HEK293 (cell line): ENCODE measurements around the gene GMPPB.

Source experiments
- CTCF ChIA-PET: fragments of 350-600 bp; formaldehyde crosslinking; extraction: SDS; loops from one replicate; lab custom pipeline; 2021; ENCODE audit warnings: antibody characterized with exemption; lab: Yijun Ruan, JAX
- POLR2A ChIA-PET: fragments of 300-600 bp; formaldehyde crosslinking; extraction: SDS; loops from one replicate; lab custom pipeline; 2020; ENCODE audit warnings: antibody characterized with exemption, inconsistent platforms; lab: Yijun Ruan, JAX
- H3K27ac ChIP-seq: fragments of 200-500 bp; sonication (Bioruptor generic); 2 replicates; pipeline ENCODE4 v1.5.1; 2014; ENCODE audit warnings: low read depth, low read length, control low read depth, inconsistent platforms; ENCODE audit errors: extremely low read depth
- H3K36me3 ChIP-seq, 2 experiments: fragments of 200-500 bp in 1 of 2; sonication (Bioruptor generic) in 1 of 2; 1 replicate in 1 of 2; 2 replicates in 1 of 2; pipeline ENCODE4 v1.5.1; 2014 to 2017; ENCODE audit warnings: inconsistent platforms in 2 of 2, low read length in 2 of 2; ENCODE audit not compliant: control insufficient read depth in 2 of 2, insufficient read depth in 1 of 2
- H3K4me1 ChIP-seq: fragments of 200-500 bp; sonication (Bioruptor generic); 2 replicates; pipeline ENCODE4 v1.5.1; 2014; ENCODE audit warnings: mild to moderate bottlenecking, low read length, inconsistent platforms; ENCODE audit not compliant: control insufficient read depth, insufficient read depth
- H3K4me3 ChIP-seq: 2 replicates; pipeline ENCODE4 v1.5.1; 2011; ENCODE audit warnings: low read depth, mild to moderate bottlenecking, control low read depth, low read length, moderate library complexity
- H3K9me3 ChIP-seq: fragments of 200-500 bp; sonication (Bioruptor generic); 2 replicates; pipeline ENCODE4 v1.5.1; 2014; ENCODE audit warnings: low read depth, low read length, inconsistent platforms; ENCODE audit not compliant: control insufficient read depth, insufficient read depth
- BCL11A ChIP-seq: fragments of 450-650 bp; formaldehyde crosslinking; IDR thresholded peaks from 2 replicates; pipeline ENCODE4 v1.5.1; 2016; ENCODE audit warnings: low read depth, missing biosample characterization, missing genetic modification characterization
- MZF1 ChIP-seq: fragments of 450-650 bp; formaldehyde crosslinking; IDR thresholded peaks from 2 replicates; pipeline ENCODE4 v1.5.1; 2017; ENCODE audit warnings: missing biosample characterization, missing genetic modification characterization, borderline replicate concordance
- SALL2 ChIP-seq: fragments of 450-650 bp; formaldehyde crosslinking; IDR thresholded peaks from 2 replicates; pipeline ENCODE4 v1.5.0; 2017; ENCODE audit warnings: missing biosample characterization, mild to moderate bottlenecking, missing genetic modification characterization, borderline replicate concordance
- SP2 ChIP-seq: fragments of 450-650 bp; formaldehyde crosslinking; IDR thresholded peaks from 2 replicates; pipeline ENCODE4 v1.5.1; 2016; ENCODE audit warnings: missing biosample characterization, missing genetic modification characterization
- ZFP41 ChIP-seq: fragments of 450-650 bp; formaldehyde crosslinking; IDR thresholded peaks from 2 replicates; pipeline ENCODE4 v1.5.1; 2016; ENCODE audit warnings: missing biosample characterization, missing genetic modification characterization, borderline replicate concordance
- ZNF10 ChIP-seq: fragments of 450-650 bp; formaldehyde crosslinking; IDR thresholded peaks from 2 replicates; pipeline ENCODE4 v1.5.1; 2017; ENCODE audit warnings: missing biosample characterization, missing genetic modification characterization
- ZNF184 ChIP-seq: fragments of 450-650 bp; IDR thresholded peaks from 2 replicates; pipeline ENCODE4 v1.5.1; 2018; ENCODE audit warnings: missing biosample characterization, mild to moderate bottlenecking, missing genetic modification characterization
- ZNF24 ChIP-seq: fragments of 450-650 bp; formaldehyde crosslinking; IDR thresholded peaks from 2 replicates; pipeline ENCODE4 v1.5.1; 2016; ENCODE audit warnings: missing biosample characterization, missing genetic modification characterization
- ZNF248 ChIP-seq: fragments of 450-650 bp; formaldehyde crosslinking; IDR thresholded peaks from 2 replicates; pipeline ENCODE4 v1.5.1; 2017; ENCODE audit warnings: missing biosample characterization, missing genetic modification characterization
- ZNF423 ChIP-seq: fragments of 450-650 bp; formaldehyde crosslinking; IDR thresholded peaks from 2 replicates; pipeline ENCODE4 v1.5.1; 2016; ENCODE audit warnings: missing biosample characterization, missing genetic modification characterization
- ZNF501 ChIP-seq: fragments of 450-650 bp; formaldehyde crosslinking; IDR thresholded peaks from 2 replicates; pipeline ENCODE4 v1.5.1; 2016; ENCODE audit warnings: missing biosample characterization, missing genetic modification characterization
- ZNF585B ChIP-seq: fragments of 450-650 bp; formaldehyde crosslinking; IDR thresholded peaks from 2 replicates; pipeline ENCODE4 v1.5.1; 2016; ENCODE audit warnings: missing biosample characterization, missing genetic modification characterization
- ZNF843 ChIP-seq: fragments of 450-650 bp; formaldehyde crosslinking; IDR thresholded peaks from 2 replicates; pipeline ENCODE4 v1.5.1; 2016; ENCODE audit warnings: missing biosample characterization, missing genetic modification characterization
- TF ChIP-seq, protein P1 (sequence below): fragments of 450-650 bp; formaldehyde crosslinking; IDR thresholded peaks from 2 replicates; pipeline ENCODE4 v1.5.1; 2016; ENCODE audit warnings: missing biosample characterization, missing genetic modification characterization
- TF ChIP-seq, protein P2 (sequence below): fragments of 450-650 bp; formaldehyde crosslinking; IDR thresholded peaks from 2 replicates; pipeline ENCODE4 v1.5.1; 2016; ENCODE audit warnings: missing biosample characterization, missing genetic modification characterization, borderline replicate concordance
- TF ChIP-seq, protein P3 (sequence below): fragments of 450-650 bp; formaldehyde crosslinking; IDR thresholded peaks from 2 replicates; pipeline ENCODE4 v1.5.1; 2016; ENCODE audit warnings: missing biosample characterization, missing genetic modification characterization

Gene GMPPB

DNA sequence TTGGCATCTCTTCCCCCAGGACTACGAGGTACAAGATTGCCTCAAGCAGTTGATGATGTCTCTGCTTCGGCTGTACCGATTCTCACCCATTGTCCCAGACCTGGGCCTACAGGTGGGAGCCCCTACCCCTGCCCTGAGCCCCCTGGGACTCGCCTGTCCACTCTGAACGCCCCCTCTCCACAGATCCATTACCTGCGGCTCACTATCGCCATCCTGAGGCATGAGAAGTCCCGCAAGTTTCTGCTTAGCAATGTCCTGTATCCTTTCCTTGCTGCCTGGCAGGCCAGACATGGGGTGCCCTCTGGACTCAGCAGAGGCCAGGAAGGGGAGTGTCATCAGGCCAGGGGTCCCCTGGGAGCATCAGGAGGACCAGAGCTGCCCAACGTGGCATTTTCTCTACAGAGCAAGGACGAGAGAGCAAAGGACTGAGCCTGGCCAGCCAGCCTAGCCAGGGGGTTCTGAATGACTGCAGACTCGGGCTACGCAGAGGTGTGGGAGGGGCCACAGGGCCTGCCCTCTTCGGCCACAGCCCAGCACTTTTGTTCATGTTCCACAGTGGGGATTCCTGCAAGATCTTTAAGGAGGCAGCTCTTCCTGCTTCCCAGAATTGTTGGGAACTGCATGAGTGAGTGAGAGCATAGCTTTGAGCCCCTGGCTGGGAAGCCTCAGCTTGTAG lies 23.2 kb downstream of the GMPPB start:
- Histone ChIP-seq H3K4me3 (no peak overlapping the region), H3K9me3 (no peaks in the 10 kb centered on the region), H3K27ac (no peak overlapping the region), H3K4me1 (no peaks in the 10 kb centered on the region), H3K36me3 (peaks cover 0 to 86% of the 10 kb centered on the region in 2 experiments; a peak in 1 of 3 replicates)
- ChIA-PET POLR2A (interaction anchor here (0.6 kb wide), 1 partner anchor 125 kb away, joined by 3 read pairs; no protein-coding TSS in a partner anchor), CTCF (interaction anchor here (0.6 to 4.7 kb wide), 4 partner anchors 29 to 161 kb away, joined by 4 to 36 read pairs (median 10); no protein-coding TSS in a partner anchor)
- no peak for TF ChIP-seq ZNF184
- TF ChIP-seq ZNF24 (tag by site-specific recombination), result no peak
- TF ChIP-seq ZNF248, result no peak
- TF ChIP-seq ZNF501, result no peak
- TF ChIP-seq, protein P1, sequence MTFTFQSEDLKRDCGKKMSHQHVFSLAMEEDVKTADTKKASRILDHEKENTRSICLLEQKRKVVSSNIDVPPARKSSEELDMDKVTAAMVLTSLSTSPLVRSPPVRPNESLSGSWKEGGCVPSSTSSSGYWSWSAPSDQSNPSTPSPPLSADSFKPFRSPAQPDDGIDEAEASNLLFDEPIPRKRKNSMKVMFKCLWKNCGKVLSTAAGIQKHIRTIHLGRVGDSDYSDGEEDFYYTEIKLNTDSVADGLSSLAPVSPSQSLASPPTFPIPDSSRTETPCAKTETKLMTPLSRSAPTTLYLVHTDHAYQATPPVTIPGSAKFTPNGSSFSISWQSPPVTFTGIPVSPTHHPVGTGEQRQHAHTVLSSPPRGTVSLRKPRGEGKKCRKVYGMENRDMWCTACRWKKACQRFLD (tag by site-specific recombination), result no peak
- TF ChIP-seq BCL11A (tag by site-specific recombination), result no peak

DNA sequence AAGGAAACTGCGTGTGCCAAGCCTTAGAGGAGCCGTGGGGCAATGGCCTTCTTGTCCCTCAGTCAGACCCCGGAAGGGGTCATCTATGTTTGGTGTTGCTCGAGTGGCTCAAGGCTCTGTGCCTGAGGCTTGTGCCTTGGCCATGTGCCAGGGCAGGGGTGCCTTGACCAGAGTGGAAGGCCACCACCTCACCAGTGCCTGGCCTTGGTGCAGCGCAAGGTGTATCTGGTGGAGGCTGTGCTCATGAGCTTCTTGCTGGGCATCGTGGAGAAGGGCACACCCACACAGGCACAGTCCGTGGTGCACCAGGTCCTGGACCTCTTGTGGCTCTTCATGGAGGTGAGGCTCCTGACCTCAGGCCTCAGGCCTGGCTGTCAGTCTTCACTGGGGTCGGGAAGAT lies 23.7 kb downstream of the GMPPB start:
- ChIA-PET CTCF (interaction anchor here (0.6 to 3.4 kb wide), 2 partner anchors 28 to 160 kb away, joined by 4 to 17 read pairs; no protein-coding TSS in a partner anchor), POLR2A (no interaction called here)
- TF ChIP-seq ZNF843 (no peak), MZF1 (tag by site-specific recombination) (no peak), ZFP41 (tag by site-specific recombination) (no peak), ZNF585B (tag by site-specific recombination) (no peak), ZNF423 (tag by site-specific recombination) (no peak), SALL2 (tag by site-specific recombination) (no peak), SP2 (tag by site-specific recombination) (no peak), ZNF10 (no peak)
- TF ChIP-seq, protein P2, sequence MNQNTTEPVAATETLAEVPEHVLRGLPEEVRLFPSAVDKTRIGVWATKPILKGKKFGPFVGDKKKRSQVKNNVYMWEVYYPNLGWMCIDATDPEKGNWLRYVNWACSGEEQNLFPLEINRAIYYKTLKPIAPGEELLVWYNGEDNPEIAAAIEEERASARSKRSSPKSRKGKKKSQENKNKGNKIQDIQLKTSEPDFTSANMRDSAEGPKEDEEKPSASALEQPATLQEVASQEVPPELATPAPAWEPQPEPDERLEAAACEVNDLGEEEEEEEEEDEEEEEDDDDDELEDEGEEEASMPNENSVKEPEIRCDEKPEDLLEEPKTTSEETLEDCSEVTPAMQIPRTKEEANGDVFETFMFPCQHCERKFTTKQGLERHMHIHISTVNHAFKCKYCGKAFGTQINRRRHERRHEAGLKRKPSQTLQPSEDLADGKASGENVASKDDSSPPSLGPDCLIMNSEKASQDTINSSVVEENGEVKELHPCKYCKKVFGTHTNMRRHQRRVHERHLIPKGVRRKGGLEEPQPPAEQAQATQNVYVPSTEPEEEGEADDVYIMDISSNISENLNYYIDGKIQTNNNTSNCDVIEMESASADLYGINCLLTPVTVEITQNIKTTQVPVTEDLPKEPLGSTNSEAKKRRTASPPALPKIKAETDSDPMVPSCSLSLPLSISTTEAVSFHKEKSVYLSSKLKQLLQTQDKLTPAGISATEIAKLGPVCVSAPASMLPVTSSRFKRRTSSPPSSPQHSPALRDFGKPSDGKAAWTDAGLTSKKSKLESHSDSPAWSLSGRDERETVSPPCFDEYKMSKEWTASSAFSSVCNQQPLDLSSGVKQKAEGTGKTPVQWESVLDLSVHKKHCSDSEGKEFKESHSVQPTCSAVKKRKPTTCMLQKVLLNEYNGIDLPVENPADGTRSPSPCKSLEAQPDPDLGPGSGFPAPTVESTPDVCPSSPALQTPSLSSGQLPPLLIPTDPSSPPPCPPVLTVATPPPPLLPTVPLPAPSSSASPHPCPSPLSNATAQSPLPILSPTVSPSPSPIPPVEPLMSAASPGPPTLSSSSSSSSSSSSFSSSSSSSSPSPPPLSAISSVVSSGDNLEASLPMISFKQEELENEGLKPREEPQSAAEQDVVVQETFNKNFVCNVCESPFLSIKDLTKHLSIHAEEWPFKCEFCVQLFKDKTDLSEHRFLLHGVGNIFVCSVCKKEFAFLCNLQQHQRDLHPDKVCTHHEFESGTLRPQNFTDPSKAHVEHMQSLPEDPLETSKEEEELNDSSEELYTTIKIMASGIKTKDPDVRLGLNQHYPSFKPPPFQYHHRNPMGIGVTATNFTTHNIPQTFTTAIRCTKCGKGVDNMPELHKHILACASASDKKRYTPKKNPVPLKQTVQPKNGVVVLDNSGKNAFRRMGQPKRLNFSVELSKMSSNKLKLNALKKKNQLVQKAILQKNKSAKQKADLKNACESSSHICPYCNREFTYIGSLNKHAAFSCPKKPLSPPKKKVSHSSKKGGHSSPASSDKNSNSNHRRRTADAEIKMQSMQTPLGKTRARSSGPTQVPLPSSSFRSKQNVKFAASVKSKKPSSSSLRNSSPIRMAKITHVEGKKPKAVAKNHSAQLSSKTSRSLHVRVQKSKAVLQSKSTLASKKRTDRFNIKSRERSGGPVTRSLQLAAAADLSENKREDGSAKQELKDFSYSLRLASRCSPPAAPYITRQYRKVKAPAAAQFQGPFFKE (tag by site-specific recombination), result no peak
- TF ChIP-seq, protein P3, sequence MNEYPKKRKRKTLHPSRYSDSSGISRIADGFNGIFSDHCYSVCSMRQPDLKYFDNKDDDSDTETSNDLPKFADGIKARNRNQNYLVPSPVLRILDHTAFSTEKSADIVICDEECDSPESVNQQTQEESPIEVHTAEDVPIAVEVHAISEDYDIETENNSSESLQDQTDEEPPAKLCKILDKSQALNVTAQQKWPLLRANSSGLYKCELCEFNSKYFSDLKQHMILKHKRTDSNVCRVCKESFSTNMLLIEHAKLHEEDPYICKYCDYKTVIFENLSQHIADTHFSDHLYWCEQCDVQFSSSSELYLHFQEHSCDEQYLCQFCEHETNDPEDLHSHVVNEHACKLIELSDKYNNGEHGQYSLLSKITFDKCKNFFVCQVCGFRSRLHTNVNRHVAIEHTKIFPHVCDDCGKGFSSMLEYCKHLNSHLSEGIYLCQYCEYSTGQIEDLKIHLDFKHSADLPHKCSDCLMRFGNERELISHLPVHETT (tag by site-specific recombination), result no peak
- Histone ChIP-seq H3K36me3 (peaks cover 0 to 80% of the 10 kb centered on the region in 2 experiments; a peak in 1 of 3 replicates), H3K4me3 (no peak overlapping the region), H3K27ac (no peak overlapping the region), H3K9me3 (no peaks in the 10 kb centered on the region), H3K4me1 (no peaks in the 10 kb centered on the region)
